CD14-positive monocyte (primary cell): Measurements from ENCODE around the gene FBXW4. TPM values are rescaled to one million over a fixed set of nuclear protein-coding genes. Genes with fewer than 3 reads are reported as not detected.

ENCODE experiments used
- DNase-seq, 3 donors: peaks; one replicate each; pipeline ENCODE4 v3.0.0-alpha.2; 2011 to 2022
- H2AFZ ChIP-seq: 2 replicates; pipeline ENCODE4 v1.6.0; 2012; ENCODE audit warnings: mild to moderate bottlenecking, low read depth, low read length, inconsistent platforms; ENCODE audit not compliant: insufficient read depth, poor library complexity, severe bottlenecking
- H3K27ac ChIP-seq, 2 donors: 1 replicate in 1 of 2; 2 replicates in 1 of 2; pipeline ENCODE4 v1.5.1; 2012 to 2013; ENCODE audit warnings: low read length in 2 of 2, control low read depth in 1 of 2, inconsistent platforms in 1 of 2, low read depth in 1 of 2, mild to moderate bottlenecking in 1 of 2
- H3K27me3 ChIP-seq, 2 donors: one replicate each; pipeline versions ENCODE4 v1.6.0 to v1.6.1; 2011 to 2013; ENCODE audit warnings: low read length in 2 of 2; ENCODE audit not compliant: control insufficient read depth in 2 of 2, insufficient read depth in 2 of 2
- H3K36me3 ChIP-seq, 2 donors: replicated peaks in 1 of 2; 1 replicate in 1 of 2; 2 replicates in 1 of 2; pipeline versions ENCODE4 v1.5.1 to v1.6.1; 2012 to 2013; ENCODE audit warnings: low read length in 2 of 2, control low read depth in 1 of 2, inconsistent platforms in 1 of 2, mild to moderate bottlenecking in 1 of 2; ENCODE audit not compliant: insufficient read depth in 2 of 2, control insufficient read depth in 1 of 2
- H3K4me1 ChIP-seq, 2 donors: 1 replicate in 1 of 2; 2 replicates in 1 of 2; pipeline versions ENCODE4 v1.5.1 to v1.6.1; 2012 to 2013; ENCODE audit warnings: low read length in 2 of 2, control low read depth in 1 of 2, inconsistent platforms in 1 of 2, mild to moderate bottlenecking in 1 of 2, moderate library complexity in 1 of 2; ENCODE audit not compliant: insufficient read depth in 2 of 2, control insufficient read depth in 1 of 2
- H3K4me2 ChIP-seq: replicated peaks from 2 replicates; pipeline ENCODE3; 2012; ENCODE audit warnings: low read length, moderate library complexity, mild to moderate bottlenecking; ENCODE audit not compliant: poor library complexity, severe bottlenecking; ENCODE audit errors: extremely low read depth
- H3K4me3 ChIP-seq, 3 experiments: fragments of 200-600 bp in 1 of 3; sonication (generic) in 1 of 3; replicated peaks in 1 of 3; 1 replicate in 2 of 3; 2 replicates in 1 of 3; pipeline ENCODE4 v1.5.1; 2011 to 2013; ENCODE audit warnings: low read length in 3 of 3, mild to moderate bottlenecking in 3 of 3, control low read depth in 2 of 3, low read depth in 2 of 3, inconsistent platforms in 1 of 3, moderate library complexity in 1 of 3
- H3K79me2 ChIP-seq: 2 replicates; pipeline ENCODE4 v1.6.0; 2012; ENCODE audit warnings: mild to moderate bottlenecking, control low read depth, inconsistent platforms, low read length, moderate library complexity; ENCODE audit not compliant: insufficient read depth
- H3K9ac ChIP-seq: 2 replicates; pipeline ENCODE4 v1.6.0; 2017; ENCODE audit warnings: low read length, mild to moderate bottlenecking; ENCODE audit not compliant: insufficient read depth, poor library complexity, severe bottlenecking
- H3K9me3 ChIP-seq, 2 donors: replicated peaks in 1 of 2; 1 replicate in 1 of 2; 2 replicates in 1 of 2; pipeline versions ENCODE4 v1.5.1 to v1.6.1; 2012 to 2013; ENCODE audit warnings: low read length in 2 of 2, control low read depth in 1 of 2; ENCODE audit not compliant: control insufficient read depth in 1 of 2, insufficient read depth in 1 of 2
- H4K20me1 ChIP-seq: 2 replicates; pipeline ENCODE4 v1.6.0; 2012; ENCODE audit warnings: mild to moderate bottlenecking, low read length, control low read depth, moderate library complexity; ENCODE audit not compliant: insufficient read depth
- H3K27ac Mint-ChIP-seq, 7 donors: one replicate each; pipeline ENCODE4 v1.8.0; 2020; ENCODE audit warnings: mild to moderate bottlenecking in 7 of 7, mixed read lengths in 7 of 7, moderate library complexity in 6 of 7, inconsistent platforms in 2 of 7
- H3K27me3 Mint-ChIP-seq, 3 donors: one replicate each; pipeline ENCODE4 v1.8.0; 2021 to 2022; ENCODE audit warnings: low read depth in 3 of 3, mild to moderate bottlenecking in 3 of 3, mixed read lengths in 3 of 3, moderate library complexity in 3 of 3, inconsistent platforms in 1 of 3
- H3K36me3 Mint-ChIP-seq, 2 donors: one replicate each; pipeline ENCODE4 v1.8.0; 2020; ENCODE audit warnings: mixed read lengths in 2 of 2, inconsistent platforms in 1 of 2, mild to moderate bottlenecking in 1 of 2
- H3K4me1 Mint-ChIP-seq: one replicate; pipeline ENCODE4 v1.8.0; 2020; ENCODE audit warnings: mild to moderate bottlenecking, mixed read lengths
- H3K4me3 Mint-ChIP-seq, 2 donors: one replicate each; pipeline ENCODE4 v1.8.0; 2020; ENCODE audit warnings: mild to moderate bottlenecking in 2 of 2, mixed read lengths in 2 of 2, moderate library complexity in 1 of 2
- H3K9me3 Mint-ChIP-seq, 7 donors: one replicate each; pipeline ENCODE4 v1.8.0; 2020 to 2022; ENCODE audit warnings: mixed read lengths in 7 of 7, mild to moderate bottlenecking in 6 of 7, moderate library complexity in 6 of 7, inconsistent platforms in 2 of 7
- CTCF ChIP-seq: fragments of 200-600 bp; IDR thresholded peaks from one replicate; pipeline ENCODE4 v1.8.0; 2022; ENCODE audit warnings: antibody characterized with exemption, mild to moderate bottlenecking
- WGBS: methylation state at CpG from one replicate; pipeline ENCODE4 v1.1.5; 2013; ENCODE audit warnings: missing lambda C conversion rate; ENCODE audit not compliant: insufficient coverage; 5-methylcytosine and 5-hydroxymethylcytosine counted together
- intact Hi-C, 2 donors: fragments of 100-400 bp; cut with micrococcal nuclease; formaldehyde crosslinking; loops; one replicate each; pipeline versions ENCODE4 v1.15.0 to v1.15.1; 2023
- polyA plus RNA-seq, 3 donors: library from polyadenylated mRNA; depleted of rRNA in 1 of 3; unstranded in 2 of 3; stranded (reverse) in 1 of 3; fragments of 300-500 nt in 2 of 3; fragments of >200 nt in 1 of 3; fragmentation: Illumina TruSeq in 2 of 3; gene quantifications; 1 replicate in 2 of 3; 2 replicates in 1 of 3; pipeline ENCODE4 v1.2.3, GENCODE V29; 2012 to 2021

FBXW4 gene
- polyA plus RNA-seq, 3 donors: 1.1 to 30.8 (median 1.8) TPM

- Mint-ChIP-seq H3K36me3 (no peaks in the 10 kb centered on the region), H3K9me3 (no peaks in the 10 kb centered on the region), H3K4me1 (peaks cover 4% of the 10 kb centered on the region), H3K27ac (no peak overlapping the region), H3K27me3 (peaks cover 24 to 27% (median 25%) of the 10 kb centered on the region in 3 donors), H3K4me3 (peak overlapping the region; percentile 34 to 61)
- intact Hi-C loops: no loop called here
- no peak for TF ChIP-seq CTCF
- Histone ChIP-seq H3K4me3 (no peak overlapping the region), H3K27ac (no peak overlapping the region), H3K9ac (peak overlapping the region; percentile 4), H3K4me2 (peak overlapping the region; percentile 8), H3K27me3 (peaks cover 4 to 20% of the 10 kb centered on the region in 2 donors), H3K79me2 (no peaks in the 10 kb centered on the region), H4K20me1 (no peaks in the 10 kb centered on the region), H3K36me3 (no peaks in the 10 kb centered on the region), H3K4me1 (no peaks in the 10 kb centered on the region), H3K9me3 (no peaks in the 10 kb centered on the region), H2AFZ (peak overlapping the region; percentile 59)
- DNase-seq: no peak
- WGBS: 18% methylated on average over 2 of the region's 9 CpGs
Measured at GRCh38 chr10:101709359-101710058, 14.5 kb upstream of the FBXW4 start.

GRCh38 chr10:101708870-101709269 is 13.9 kb upstream of the FBXW4 start:
- no peak overlapping the region for H3K4me3 ChIP-seq
- peaks cover 4 to 20% of the 10 kb centered on the region in 2 donors for H3K27me3 ChIP-seq
- Mint-ChIP-seq H3K4me3 (no peak overlapping the region), H3K36me3 (no peaks in the 10 kb centered on the region), H3K9me3 (no peaks in the 10 kb centered on the region), H3K27ac (no peak overlapping the region), H3K4me1 (peaks cover 4% of the 10 kb centered on the region), H3K27me3 (peaks cover 25 to 30% (median 27%) of the 10 kb centered on the region in 3 donors)
- no CpG with 5 or more reads among the region's 2 CpGs for WGBS
- intact Hi-C loops: no loop called here
- no peaks in the 10 kb centered on the region for H3K79me2 ChIP-seq
- H3K27ac ChIP-seq: no peak overlapping the region
- H3K4me1 ChIP-seq: no peaks in the 10 kb centered on the region
- H3K9me3 ChIP-seq: no peaks in the 10 kb centered on the region
- no peak overlapping the region for H3K4me2 ChIP-seq
- no peaks in the 10 kb centered on the region for H4K20me1 ChIP-seq
- no peak overlapping the region for H2AFZ ChIP-seq
- no peak for DNase-seq
- TF ChIP-seq CTCF: no peak
- no peak overlapping the region for H3K9ac ChIP-seq
- no peaks in the 10 kb centered on the region for H3K36me3 ChIP-seq
